Measurements from ENCODE around the gene WDPCP.

DNA sequence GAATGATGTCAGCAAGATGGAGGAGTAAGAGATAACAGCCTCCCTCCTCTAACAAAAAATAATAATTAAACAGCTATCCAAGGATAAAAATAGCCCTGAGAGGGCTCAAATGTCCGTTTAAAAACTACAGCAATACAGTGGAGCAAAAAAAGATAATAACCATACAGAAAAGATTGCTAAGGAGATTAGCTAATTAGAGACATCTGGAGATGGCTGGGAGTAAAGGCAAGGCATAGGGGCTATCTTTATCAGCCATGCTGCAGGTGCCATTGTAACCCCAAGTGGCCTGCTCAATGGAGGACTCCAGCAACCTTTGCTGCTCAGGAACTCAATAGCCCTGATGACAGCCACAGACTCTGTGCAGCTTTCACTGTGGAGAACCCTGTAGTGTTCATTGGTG lies 43.2 kb upstream of the WDPCP start:
- TF ChIP-seq, protein P1, sequence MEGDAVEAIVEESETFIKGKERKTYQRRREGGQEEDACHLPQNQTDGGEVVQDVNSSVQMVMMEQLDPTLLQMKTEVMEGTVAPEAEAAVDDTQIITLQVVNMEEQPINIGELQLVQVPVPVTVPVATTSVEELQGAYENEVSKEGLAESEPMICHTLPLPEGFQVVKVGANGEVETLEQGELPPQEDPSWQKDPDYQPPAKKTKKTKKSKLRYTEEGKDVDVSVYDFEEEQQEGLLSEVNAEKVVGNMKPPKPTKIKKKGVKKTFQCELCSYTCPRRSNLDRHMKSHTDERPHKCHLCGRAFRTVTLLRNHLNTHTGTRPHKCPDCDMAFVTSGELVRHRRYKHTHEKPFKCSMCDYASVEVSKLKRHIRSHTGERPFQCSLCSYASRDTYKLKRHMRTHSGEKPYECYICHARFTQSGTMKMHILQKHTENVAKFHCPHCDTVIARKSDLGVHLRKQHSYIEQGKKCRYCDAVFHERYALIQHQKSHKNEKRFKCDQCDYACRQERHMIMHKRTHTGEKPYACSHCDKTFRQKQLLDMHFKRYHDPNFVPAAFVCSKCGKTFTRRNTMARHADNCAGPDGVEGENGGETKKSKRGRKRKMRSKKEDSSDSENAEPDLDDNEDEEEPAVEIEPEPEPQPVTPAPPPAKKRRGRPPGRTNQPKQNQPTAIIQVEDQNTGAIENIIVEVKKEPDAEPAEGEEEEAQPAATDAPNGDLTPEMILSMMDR (IDR thresholded peaks at IDR 0.05) = no peak
- TF ChIP-seq ZFX (IDR thresholded peaks at IDR 0.05; ENCODE audit: borderline replicate concordance) = no peak

Data from 22Rv1 (cell line).